ENCODE results near the gene ST7. TPM values are rescaled to one million over a fixed set of nuclear protein-coding genes. Genes with fewer than 3 reads are reported as not detected.

Gene ST7, protein sequence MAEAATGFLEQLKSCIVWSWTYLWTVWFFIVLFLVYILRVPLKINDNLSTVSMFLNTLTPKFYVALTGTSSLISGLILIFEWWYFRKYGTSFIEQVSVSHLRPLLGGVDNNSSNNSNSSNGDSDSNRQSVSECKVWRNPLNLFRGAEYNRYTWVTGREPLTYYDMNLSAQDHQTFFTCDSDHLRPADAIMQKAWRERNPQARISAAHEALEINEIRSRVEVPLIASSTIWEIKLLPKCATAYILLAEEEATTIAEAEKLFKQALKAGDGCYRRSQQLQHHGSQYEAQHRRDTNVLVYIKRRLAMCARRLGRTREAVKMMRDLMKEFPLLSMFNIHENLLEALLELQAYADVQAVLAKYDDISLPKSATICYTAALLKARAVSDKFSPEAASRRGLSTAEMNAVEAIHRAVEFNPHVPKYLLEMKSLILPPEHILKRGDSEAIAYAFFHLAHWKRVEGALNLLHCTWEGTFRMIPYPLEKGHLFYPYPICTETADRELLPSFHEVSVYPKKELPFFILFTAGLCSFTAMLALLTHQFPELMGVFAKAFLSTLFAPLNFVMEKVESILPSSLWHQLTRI
- total RNA-seq: 10.8 and 13.0 TPM in 2 replicates

GRCh38 chr7:116953372-116953905, at the start of gene ST7:
TSS of gene ST7 (plus strand) at chr7:116953501. CDS start at chr7:116953541, 40 bp downstream.

Other genes with a start within 250 kb of the ST7 start
- gene CAPZA2, start 90.9 kb upstream of the ST7 start, total RNA-seq: 48.9 and 49.9 TPM in 2 replicates